HEK293 (cell line): ENCODE data around the gene TRPM7.

Experiments used
- CTCF ChIA-PET: fragments of 350-600 bp; formaldehyde crosslinking; extraction: SDS; loops from one replicate; lab custom pipeline; 2021; ENCODE audit warnings: antibody characterized with exemption; lab: Yijun Ruan, JAX
- POLR2A ChIA-PET: fragments of 300-600 bp; formaldehyde crosslinking; extraction: SDS; loops from one replicate; lab custom pipeline; 2020; ENCODE audit warnings: antibody characterized with exemption, inconsistent platforms; lab: Yijun Ruan, JAX
- H3K27ac ChIP-seq: fragments of 200-500 bp; sonication (Bioruptor generic); 2 replicates; pipeline ENCODE4 v1.5.1; 2014; ENCODE audit warnings: low read depth, low read length, control low read depth, inconsistent platforms; ENCODE audit errors: extremely low read depth
- H3K36me3 ChIP-seq, 2 experiments: fragments of 200-500 bp in 1 of 2; sonication (Bioruptor generic) in 1 of 2; 1 replicate in 1 of 2; 2 replicates in 1 of 2; pipeline ENCODE4 v1.5.1; 2014 to 2017; ENCODE audit warnings: inconsistent platforms in 2 of 2, low read length in 2 of 2; ENCODE audit not compliant: control insufficient read depth in 2 of 2, insufficient read depth in 1 of 2
- H3K4me1 ChIP-seq: fragments of 200-500 bp; sonication (Bioruptor generic); 2 replicates; pipeline ENCODE4 v1.5.1; 2014; ENCODE audit warnings: mild to moderate bottlenecking, low read length, inconsistent platforms; ENCODE audit not compliant: control insufficient read depth, insufficient read depth
- H3K4me3 ChIP-seq: 2 replicates; pipeline ENCODE4 v1.5.1; 2011; ENCODE audit warnings: low read depth, mild to moderate bottlenecking, control low read depth, low read length, moderate library complexity
- H3K9me3 ChIP-seq: fragments of 200-500 bp; sonication (Bioruptor generic); 2 replicates; pipeline ENCODE4 v1.5.1; 2014; ENCODE audit warnings: low read depth, low read length, inconsistent platforms; ENCODE audit not compliant: control insufficient read depth, insufficient read depth
- EGR2 ChIP-seq: fragments of 450-650 bp; formaldehyde crosslinking; IDR thresholded peaks from 2 replicates; pipeline ENCODE4 v1.5.1; 2016; ENCODE audit warnings: low read depth, missing biosample characterization, missing genetic modification characterization
- GLI4 ChIP-seq: fragments of 450-650 bp; formaldehyde crosslinking; IDR thresholded peaks from 2 replicates; pipeline ENCODE4 v1.5.1; 2016; ENCODE audit warnings: missing biosample characterization, missing genetic modification characterization
- MEIS1 ChIP-seq: sonication (generic); formaldehyde crosslinking; IDR thresholded peaks from 2 replicates; pipeline ENCODE4 v1.8.1; 2022; ENCODE audit warnings: missing genetic modification reagents, mild to moderate bottlenecking, borderline replicate concordance
- RBAK ChIP-seq: fragments of 450-650 bp; formaldehyde crosslinking; IDR thresholded peaks from 2 replicates; pipeline ENCODE4 v1.5.1; 2016; ENCODE audit warnings: missing biosample characterization, missing genetic modification characterization
- SP7 ChIP-seq: fragments of 450-650 bp; formaldehyde crosslinking; IDR thresholded peaks from 2 replicates; pipeline ENCODE4 v1.5.1; 2016; ENCODE audit warnings: missing biosample characterization, missing genetic modification characterization
- WT1 ChIP-seq: fragments of 450-650 bp; formaldehyde crosslinking; IDR thresholded peaks from 2 replicates; pipeline ENCODE4 v1.5.1; 2016; ENCODE audit warnings: missing biosample characterization, missing genetic modification characterization
- ZBTB17 ChIP-seq: fragments of 450-650 bp; formaldehyde crosslinking; IDR thresholded peaks from 2 replicates; pipeline ENCODE4 v1.5.1; 2016; ENCODE audit warnings: missing biosample characterization, missing genetic modification characterization
- ZNF148 ChIP-seq: fragments of 450-650 bp; formaldehyde crosslinking; IDR thresholded peaks from 2 replicates; pipeline ENCODE4 v1.5.0; 2017; ENCODE audit warnings: missing biosample characterization, missing genetic modification characterization, borderline replicate concordance
- ZNF184 ChIP-seq: fragments of 450-650 bp; IDR thresholded peaks from 2 replicates; pipeline ENCODE4 v1.5.1; 2018; ENCODE audit warnings: missing biosample characterization, mild to moderate bottlenecking, missing genetic modification characterization
- ZNF324 ChIP-seq: fragments of 450-650 bp; formaldehyde crosslinking; IDR thresholded peaks from 2 replicates; pipeline ENCODE4 v1.5.1; 2016; ENCODE audit warnings: missing biosample characterization, missing genetic modification characterization
- ZNF335 ChIP-seq: fragments of 450-650 bp; formaldehyde crosslinking; conservative IDR thresholded peaks from 2 replicates; pipeline ENCODE4 v1.5.1; 2016; ENCODE audit warnings: missing biosample characterization, missing genetic modification characterization
- ZNF394 ChIP-seq: fragments of 450-650 bp; formaldehyde crosslinking; IDR thresholded peaks from 2 replicates; pipeline ENCODE4 v1.5.1; 2016; ENCODE audit warnings: missing biosample characterization, missing genetic modification characterization, mild to moderate bottlenecking, moderate library complexity, borderline replicate concordance
- ZNF426 ChIP-seq: fragments of 450-650 bp; formaldehyde crosslinking; IDR thresholded peaks from 2 replicates; pipeline ENCODE4 v1.5.1; 2017; ENCODE audit warnings: missing biosample characterization, missing genetic modification characterization, mild to moderate bottlenecking, inconsistent platforms, moderate library complexity
- ZNF501 ChIP-seq: fragments of 450-650 bp; formaldehyde crosslinking; IDR thresholded peaks from 2 replicates; pipeline ENCODE4 v1.5.1; 2016; ENCODE audit warnings: missing biosample characterization, missing genetic modification characterization
- ZNF514 ChIP-seq: fragments of 450-650 bp; formaldehyde crosslinking; IDR thresholded peaks from 2 replicates; pipeline ENCODE4 v1.5.1; 2016; ENCODE audit warnings: missing biosample characterization, missing genetic modification characterization
- ZNF521 ChIP-seq: fragments of 450-650 bp; formaldehyde crosslinking; IDR thresholded peaks from 2 replicates; pipeline ENCODE4 v1.5.1; 2017; ENCODE audit warnings: missing biosample characterization, mild to moderate bottlenecking, missing genetic modification characterization
- ZNF585B ChIP-seq: fragments of 450-650 bp; formaldehyde crosslinking; IDR thresholded peaks from 2 replicates; pipeline ENCODE4 v1.5.1; 2016; ENCODE audit warnings: missing biosample characterization, missing genetic modification characterization
- ZNF596 ChIP-seq: fragments of 450-650 bp; IDR thresholded peaks from 2 replicates; pipeline ENCODE4 v1.5.0; 2018; ENCODE audit warnings: missing biosample characterization, mild to moderate bottlenecking, missing genetic modification characterization, moderate library complexity
- ZNF837 ChIP-seq: fragments of 450-650 bp; formaldehyde crosslinking; IDR thresholded peaks from 2 replicates; pipeline ENCODE4 v1.5.1; 2016; ENCODE audit warnings: missing biosample characterization, missing genetic modification characterization
- TF ChIP-seq, protein P1 (sequence below): fragments of 450-650 bp; formaldehyde crosslinking; IDR thresholded peaks from 2 replicates; pipeline ENCODE4 v1.5.1; 2016; ENCODE audit warnings: missing biosample characterization, missing genetic modification characterization, low read depth
- TF ChIP-seq, protein P2 (sequence below): fragments of 450-650 bp; formaldehyde crosslinking; IDR thresholded peaks from 2 replicates; pipeline ENCODE4 v1.5.1; 2016; ENCODE audit warnings: missing biosample characterization, missing genetic modification characterization
- TF ChIP-seq, protein P3 (sequence below): fragments of 450-650 bp; formaldehyde crosslinking; IDR thresholded peaks from 2 replicates; pipeline ENCODE4 v1.5.1; 2017; ENCODE audit warnings: missing biosample characterization, mild to moderate bottlenecking, missing genetic modification characterization, moderate library complexity

TRPM7 gene

GRCh38 chr15:50628421-50628820 lies 58.2 kb downstream of the TRPM7 start (continued):
- TF ChIP-seq, protein P1, sequence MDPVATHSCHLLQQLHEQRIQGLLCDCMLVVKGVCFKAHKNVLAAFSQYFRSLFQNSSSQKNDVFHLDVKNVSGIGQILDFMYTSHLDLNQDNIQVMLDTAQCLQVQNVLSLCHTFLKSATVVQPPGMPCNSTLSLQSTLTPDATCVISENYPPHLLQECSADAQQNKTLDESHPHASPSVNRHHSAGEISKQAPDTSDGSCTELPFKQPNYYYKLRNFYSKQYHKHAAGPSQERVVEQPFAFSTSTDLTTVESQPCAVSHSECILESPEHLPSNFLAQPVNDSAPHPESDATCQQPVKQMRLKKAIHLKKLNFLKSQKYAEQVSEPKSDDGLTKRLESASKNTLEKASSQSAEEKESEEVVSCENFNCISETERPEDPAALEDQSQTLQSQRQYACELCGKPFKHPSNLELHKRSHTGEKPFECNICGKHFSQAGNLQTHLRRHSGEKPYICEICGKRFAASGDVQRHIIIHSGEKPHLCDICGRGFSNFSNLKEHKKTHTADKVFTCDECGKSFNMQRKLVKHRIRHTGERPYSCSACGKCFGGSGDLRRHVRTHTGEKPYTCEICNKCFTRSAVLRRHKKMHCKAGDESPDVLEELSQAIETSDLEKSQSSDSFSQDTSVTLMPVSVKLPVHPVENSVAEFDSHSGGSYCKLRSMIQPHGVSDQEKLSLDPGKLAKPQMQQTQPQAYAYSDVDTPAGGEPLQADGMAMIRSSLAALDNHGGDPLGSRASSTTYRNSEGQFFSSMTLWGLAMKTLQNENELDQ (tag by site-specific recombination), result no peak
- TF ChIP-seq ZNF521 (tag by site-specific recombination) (no peak), ZNF596 (tag by site-specific recombination) (no peak), ZNF335 (no peak), GLI4 (tag by site-specific recombination) (no peak), ZNF501 (no peak)
- TF ChIP-seq, all 188 proteins: peak for 0

DNA sequence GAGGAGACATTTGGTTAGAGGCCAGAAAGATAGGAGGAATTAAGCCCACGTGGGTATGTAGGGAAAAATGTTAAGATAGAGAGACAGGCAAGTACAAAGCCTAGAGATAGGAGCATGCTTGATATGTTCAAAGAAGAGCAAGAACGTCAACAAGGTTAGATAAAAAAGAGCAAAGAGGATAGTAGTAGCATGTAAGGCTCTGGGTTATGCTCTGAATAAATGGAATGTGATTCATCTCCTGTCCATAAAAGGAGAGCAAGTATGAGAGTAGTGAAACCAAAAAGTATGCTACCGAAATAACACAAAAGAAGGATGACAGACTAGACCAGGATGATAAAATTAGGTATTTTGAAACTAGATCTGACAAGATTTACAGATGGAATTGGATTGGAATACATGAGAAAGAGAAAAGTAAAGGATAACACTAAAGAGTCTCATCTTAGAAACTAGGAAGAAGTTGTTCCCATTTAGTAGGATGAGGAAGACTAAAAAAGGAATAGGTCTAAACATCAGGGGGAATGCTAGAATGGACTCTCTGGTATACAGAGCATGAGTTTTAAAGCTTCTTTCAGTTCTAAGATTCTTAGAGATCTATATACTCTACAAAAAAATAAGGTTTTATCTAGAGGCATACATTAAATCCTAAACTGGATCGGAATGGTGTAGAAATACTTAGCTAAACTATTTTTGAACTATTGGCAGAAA lies 59.1 kb downstream of the TRPM7 start:
- ChIA-PET POLR2A (no interaction called here), CTCF (interaction anchor here (0.5 to 0.9 kb wide), 2 partner anchors 108 to 249 kb away, joined by 3 read pairs; no protein-coding TSS in a partner anchor)
- no peak overlapping the region for H3K27ac ChIP-seq
- TF ChIP-seq RBAK (no peak), SP7 (tag by site-specific recombination) (no peak), MEIS1 (CRISPR knock-in tag) (no peak), EGR2 (no peak), ZNF514 (tag by site-specific recombination) (no peak), ZNF426 (tag by site-specific recombination) (no peak), ZNF837 (tag by site-specific recombination) (no peak), ZNF184 (tag by site-specific recombination) (no peak), WT1 (tag by site-specific recombination) (no peak), ZNF394 (tag by site-specific recombination) (no peak), ZNF585B (tag by site-specific recombination) (no peak), ZNF148 (tag by site-specific recombination) (no peak), ZNF324 (no peak), ZBTB17 (tag by site-specific recombination) (no peak)
- TF ChIP-seq, protein P2, sequence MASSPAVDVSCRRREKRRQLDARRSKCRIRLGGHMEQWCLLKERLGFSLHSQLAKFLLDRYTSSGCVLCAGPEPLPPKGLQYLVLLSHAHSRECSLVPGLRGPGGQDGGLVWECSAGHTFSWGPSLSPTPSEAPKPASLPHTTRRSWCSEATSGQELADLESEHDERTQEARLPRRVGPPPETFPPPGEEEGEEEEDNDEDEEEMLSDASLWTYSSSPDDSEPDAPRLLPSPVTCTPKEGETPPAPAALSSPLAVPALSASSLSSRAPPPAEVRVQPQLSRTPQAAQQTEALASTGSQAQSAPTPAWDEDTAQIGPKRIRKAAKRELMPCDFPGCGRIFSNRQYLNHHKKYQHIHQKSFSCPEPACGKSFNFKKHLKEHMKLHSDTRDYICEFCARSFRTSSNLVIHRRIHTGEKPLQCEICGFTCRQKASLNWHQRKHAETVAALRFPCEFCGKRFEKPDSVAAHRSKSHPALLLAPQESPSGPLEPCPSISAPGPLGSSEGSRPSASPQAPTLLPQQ (tag by site-specific recombination), result no peak
- TF ChIP-seq, protein P3, sequence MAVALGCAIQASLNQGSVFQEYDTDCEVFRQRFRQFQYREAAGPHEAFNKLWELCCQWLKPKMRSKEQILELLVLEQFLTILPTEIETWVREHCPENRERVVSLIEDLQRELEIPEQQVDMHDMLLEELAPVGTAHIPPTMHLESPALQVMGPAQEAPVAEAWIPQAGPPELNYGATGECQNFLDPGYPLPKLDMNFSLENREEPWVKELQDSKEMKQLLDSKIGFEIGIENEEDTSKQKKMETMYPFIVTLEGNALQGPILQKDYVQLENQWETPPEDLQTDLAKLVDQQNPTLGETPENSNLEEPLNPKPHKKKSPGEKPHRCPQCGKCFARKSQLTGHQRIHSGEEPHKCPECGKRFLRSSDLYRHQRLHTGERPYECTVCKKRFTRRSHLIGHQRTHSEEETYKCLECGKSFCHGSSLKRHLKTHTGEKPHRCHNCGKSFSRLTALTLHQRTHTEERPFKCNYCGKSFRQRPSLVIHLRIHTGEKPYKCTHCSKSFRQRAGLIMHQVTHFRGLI (tag by site-specific recombination), result no peak
- H3K36me3 ChIP-seq, result peaks cover 14 to 44% of the 10 kb centered on the region in 2 experiments
- no peaks in the 10 kb centered on the region for H3K4me1 ChIP-seq
- H3K9me3 ChIP-seq, result no peaks in the 10 kb centered on the region
- H3K4me3 ChIP-seq, result no peak overlapping the region
